Transverse colon (tissue), 4 donors: ENCODE results near the gene LRRC74A.

ENCODE experiments used
- POLR2A ChIP-seq: fragments of 450-650 bp; IDR thresholded peaks from one replicate; pipeline ENCODE4 v1.6.1; 2016; ENCODE audit warnings: antibody characterized with exemption, mild to moderate bottlenecking, moderate library complexity
- POLR2AphosphoS5 ChIP-seq, 3 donors: sonication (generic); formaldehyde crosslinking; IDR thresholded peaks; one replicate each; pipeline ENCODE4 v1.6.1; 2016; ENCODE audit warnings: antibody characterized with exemption in 3 of 3
- TF ChIP-seq, protein P1 (sequence below), 5 experiments: fragments of 200-600 bp in 3 of 5; fragments of 450-650 bp in 2 of 5; sonication (generic) in 3 of 5; IDR thresholded peaks; 1 replicate in 2 of 5; 2 replicates in 3 of 5; pipeline ENCODE4 v1.5.1; 2016 to 2017; ENCODE audit warnings: antibody characterized with exemption in 5 of 5, inconsistent platforms in 3 of 5, mild to moderate bottlenecking in 2 of 5, moderate library complexity in 1 of 5

DNA sequence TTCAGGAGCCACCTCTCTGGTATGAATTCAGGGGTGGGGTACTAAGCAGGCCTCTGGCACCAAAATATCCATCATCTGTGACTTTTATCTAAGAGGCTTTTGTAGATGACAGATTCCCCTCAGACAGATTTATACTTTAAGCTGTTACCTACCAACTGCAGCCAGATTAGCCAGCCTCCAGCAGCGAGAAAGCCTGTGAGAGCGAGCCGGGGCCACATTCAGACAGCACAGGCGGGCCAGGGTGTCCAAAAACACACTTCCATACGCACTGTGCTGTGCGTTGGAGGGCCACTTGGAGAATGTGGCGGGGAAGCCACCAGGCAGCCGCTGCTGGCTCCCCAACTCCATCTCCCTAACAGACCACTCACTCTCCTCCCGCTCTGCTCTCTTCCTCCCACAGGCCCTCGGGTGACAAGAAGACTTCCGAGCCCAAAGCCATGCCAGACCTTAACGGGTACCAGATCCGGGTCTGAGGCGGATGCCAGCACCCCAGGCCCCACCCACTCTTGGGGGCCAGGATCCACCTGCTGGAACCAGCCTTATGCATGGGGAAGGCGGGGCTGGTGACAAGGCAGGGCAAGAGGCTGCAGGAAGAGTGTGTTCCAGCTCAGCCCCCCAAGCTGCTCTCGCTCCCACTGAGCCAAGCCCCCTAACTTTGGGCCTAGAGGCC is 47.5 kb upstream of the LRRC74A start:
- TF ChIP-seq, protein P1, sequence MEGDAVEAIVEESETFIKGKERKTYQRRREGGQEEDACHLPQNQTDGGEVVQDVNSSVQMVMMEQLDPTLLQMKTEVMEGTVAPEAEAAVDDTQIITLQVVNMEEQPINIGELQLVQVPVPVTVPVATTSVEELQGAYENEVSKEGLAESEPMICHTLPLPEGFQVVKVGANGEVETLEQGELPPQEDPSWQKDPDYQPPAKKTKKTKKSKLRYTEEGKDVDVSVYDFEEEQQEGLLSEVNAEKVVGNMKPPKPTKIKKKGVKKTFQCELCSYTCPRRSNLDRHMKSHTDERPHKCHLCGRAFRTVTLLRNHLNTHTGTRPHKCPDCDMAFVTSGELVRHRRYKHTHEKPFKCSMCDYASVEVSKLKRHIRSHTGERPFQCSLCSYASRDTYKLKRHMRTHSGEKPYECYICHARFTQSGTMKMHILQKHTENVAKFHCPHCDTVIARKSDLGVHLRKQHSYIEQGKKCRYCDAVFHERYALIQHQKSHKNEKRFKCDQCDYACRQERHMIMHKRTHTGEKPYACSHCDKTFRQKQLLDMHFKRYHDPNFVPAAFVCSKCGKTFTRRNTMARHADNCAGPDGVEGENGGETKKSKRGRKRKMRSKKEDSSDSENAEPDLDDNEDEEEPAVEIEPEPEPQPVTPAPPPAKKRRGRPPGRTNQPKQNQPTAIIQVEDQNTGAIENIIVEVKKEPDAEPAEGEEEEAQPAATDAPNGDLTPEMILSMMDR (IDR thresholded peaks at IDR 0.05): no peak
- TF ChIP-seq POLR2AphosphoS5 (IDR thresholded peaks at IDR 0.05) (no peak), POLR2A (no peak)
